ENCODE measurements around the gene OR8B12. TPM values are rescaled to one million over a fixed set of nuclear protein-coding genes. Genes with fewer than 3 reads are reported as not detected.

OR8B12 gene
- polyA plus RNA-seq, 3 donors = not detected

- H3K9me3 ChIP-seq (replicated peaks in 1 of 2; ENCODE audit: control insufficient read depth in 1 of 2, insufficient read depth in 1 of 2, low read length in 2 of 2) = no peaks in the 10 kb centered on the region
- intact Hi-C loops (cut with micrococcal nuclease) = no loop called here
- 95% methylated on average over 2 of the region's 2 CpGs for WGBS (ENCODE audit: insufficient coverage)
These were observed 13.4 kb upstream of the OR8B12 start for GRCh38 chr11:124556828-124557227.

GRCh38 chr11:124551987-124552386 lies 8.5 kb upstream of the OR8B12 start:
- Histone ChIP-seq H3K27me3 (ENCODE audit: control insufficient read depth in 2 of 2, insufficient read depth in 2 of 2, low read length in 2 of 2) (no peaks in the 10 kb centered on the region), H4K20me1 (ENCODE audit: insufficient read depth, low read length) (no peaks in the 10 kb centered on the region), H2AFZ (ENCODE audit: insufficient read depth, low read depth, low read length, poor library complexity, severe bottlenecking) (no peak overlapping the region), H3K79me2 (ENCODE audit: insufficient read depth, low read length) (no peaks in the 10 kb centered on the region), H3K36me3 (replicated peaks in 1 of 2; ENCODE audit: control insufficient read depth in 1 of 2, insufficient read depth in 2 of 2, low read length in 2 of 2) (no peaks in the 10 kb centered on the region), H3K4me2 (replicated peaks; ENCODE audit: extremely low read depth, low read length, poor library complexity, severe bottlenecking) (no peak overlapping the region), H3K27ac (ENCODE audit: low read depth in 1 of 2, low read length in 2 of 2) (no peak overlapping the region), H3K4me3 (replicated peaks in 1 of 3; ENCODE audit: low read depth in 2 of 3, low read length in 3 of 3) (no peak overlapping the region), H3K9me3 (replicated peaks in 1 of 2; ENCODE audit: control insufficient read depth in 1 of 2, insufficient read depth in 1 of 2, low read length in 2 of 2) (no peaks in the 10 kb centered on the region), H3K9ac (ENCODE audit: insufficient read depth, low read length, poor library complexity, severe bottlenecking) (no peak overlapping the region), H3K4me1 (ENCODE audit: control insufficient read depth in 1 of 2, insufficient read depth in 2 of 2, low read length in 2 of 2) (no peaks in the 10 kb centered on the region)
- no peak for DNase-seq
- Mint-ChIP-seq H3K4me1 (no peaks in the 10 kb centered on the region), H3K9me3 (peaks cover 0 to 5% (median 3%) of the 10 kb centered on the region in 7 donors), H3K36me3 (no peaks in the 10 kb centered on the region), H3K27me3 (ENCODE audit: low read depth in 3 of 3) (peaks cover 1 to 3% (median 3%) of the 10 kb centered on the region in 3 donors), H3K4me3 (no peak overlapping the region), H3K27ac (no peak overlapping the region)
- TF ChIP-seq, protein P1, sequence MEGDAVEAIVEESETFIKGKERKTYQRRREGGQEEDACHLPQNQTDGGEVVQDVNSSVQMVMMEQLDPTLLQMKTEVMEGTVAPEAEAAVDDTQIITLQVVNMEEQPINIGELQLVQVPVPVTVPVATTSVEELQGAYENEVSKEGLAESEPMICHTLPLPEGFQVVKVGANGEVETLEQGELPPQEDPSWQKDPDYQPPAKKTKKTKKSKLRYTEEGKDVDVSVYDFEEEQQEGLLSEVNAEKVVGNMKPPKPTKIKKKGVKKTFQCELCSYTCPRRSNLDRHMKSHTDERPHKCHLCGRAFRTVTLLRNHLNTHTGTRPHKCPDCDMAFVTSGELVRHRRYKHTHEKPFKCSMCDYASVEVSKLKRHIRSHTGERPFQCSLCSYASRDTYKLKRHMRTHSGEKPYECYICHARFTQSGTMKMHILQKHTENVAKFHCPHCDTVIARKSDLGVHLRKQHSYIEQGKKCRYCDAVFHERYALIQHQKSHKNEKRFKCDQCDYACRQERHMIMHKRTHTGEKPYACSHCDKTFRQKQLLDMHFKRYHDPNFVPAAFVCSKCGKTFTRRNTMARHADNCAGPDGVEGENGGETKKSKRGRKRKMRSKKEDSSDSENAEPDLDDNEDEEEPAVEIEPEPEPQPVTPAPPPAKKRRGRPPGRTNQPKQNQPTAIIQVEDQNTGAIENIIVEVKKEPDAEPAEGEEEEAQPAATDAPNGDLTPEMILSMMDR (IDR thresholded peaks at IDR 0.05) = no peak
- 83% methylated on average over 3 of the region's 4 CpGs for WGBS (ENCODE audit: insufficient coverage)
- intact Hi-C loops (cut with micrococcal nuclease) = no loop called here

More at GRCh38 chr11:124556828-124557227, 13.4 kb upstream of the OR8B12 start:
- no peaks in the 10 kb centered on the region for H3K36me3 Mint-ChIP-seq
- H3K27me3 ChIP-seq (ENCODE audit: control insufficient read depth in 2 of 2, insufficient read depth in 2 of 2, low read length in 2 of 2) = no peaks in the 10 kb centered on the region
- H3K9ac ChIP-seq (ENCODE audit: insufficient read depth, low read length, poor library complexity, severe bottlenecking) = no peak overlapping the region
- no peak overlapping the region for H3K4me3 Mint-ChIP-seq
- TF ChIP-seq, protein P1 (IDR thresholded peaks at IDR 0.05) = no peak
- H3K4me1 Mint-ChIP-seq = no peaks in the 10 kb centered on the region
- no peak overlapping the region for H3K27ac ChIP-seq (ENCODE audit: low read depth in 1 of 2, low read length in 2 of 2)
- peaks cover 0 to 5% (median 2%) of the 10 kb centered on the region in 7 donors for H3K9me3 Mint-ChIP-seq
- H3K36me3 ChIP-seq (replicated peaks in 1 of 2; ENCODE audit: control insufficient read depth in 1 of 2, insufficient read depth in 2 of 2, low read length in 2 of 2) = no peaks in the 10 kb centered on the region
- H3K4me1 ChIP-seq (ENCODE audit: control insufficient read depth in 1 of 2, insufficient read depth in 2 of 2, low read length in 2 of 2) = no peaks in the 10 kb centered on the region
- H3K27ac Mint-ChIP-seq = no peak overlapping the region
- H2AFZ ChIP-seq (ENCODE audit: insufficient read depth, low read depth, low read length, poor library complexity, severe bottlenecking) = no peak overlapping the region
- DNase-seq = no peak
- H3K4me3 ChIP-seq (replicated peaks in 1 of 3; ENCODE audit: low read depth in 2 of 3, low read length in 3 of 3) = no peak overlapping the region
- no peaks in the 10 kb centered on the region for H4K20me1 ChIP-seq (ENCODE audit: insufficient read depth, low read length)
- H3K4me2 ChIP-seq (replicated peaks; ENCODE audit: extremely low read depth, low read length, poor library complexity, severe bottlenecking) = no peak overlapping the region
- H3K79me2 ChIP-seq (ENCODE audit: insufficient read depth, low read length) = no peaks in the 10 kb centered on the region
- peaks cover 2 to 7% (median 4%) of the 10 kb centered on the region in 3 donors for H3K27me3 Mint-ChIP-seq (ENCODE audit: low read depth in 3 of 3)

All from CD14-positive monocyte (primary cell).